K562 (cell line): ENCODE results near the gene SYNJ2. TPM values are rescaled to one million over a fixed set of nuclear protein-coding genes. Genes with fewer than 3 reads are reported as not detected.

Experiments
- ATAC-seq: fragments of 200-7000 bp; cut with Tn5 transposase; 3 replicates; pipeline ENCODE4 v1.9.1; 2020; ENCODE audit warnings: moderate library complexity
- BruUV-seq: library from RNA; stranded (reverse); fragments of 400-500 nt; replicated peaks from 2 replicates; lab custom pipeline; 2021; lab: Mats Ljungman, UMichigan
- CTCF ChIA-PET: fragments of 300-600 bp; formaldehyde crosslinking; extraction: SDS; loops from one replicate; lab custom pipeline; 2021; ENCODE audit warnings: low intra/inter-chr PET ratio; lab: Yijun Ruan, JAX
- POLR2A ChIA-PET: fragments of 300-600, 350-650 bp; sonication (Branson Sonifier 250); formaldehyde crosslinking; extraction: SDS; loops from one replicate; lab custom pipeline; 2021; ENCODE audit warnings: antibody characterized with exemption, inconsistent platforms; lab: Yijun Ruan, JAX
- DNase-seq, 4 experiments: peaks; one replicate each; pipeline versions ENCODE4 v3.0.0 to v3.0.0-alpha.2; 2011 to 2018; ENCODE audit warnings: low spot score in 3 of 4, mixed read lengths in 3 of 4; ENCODE audit errors: extremely low read depth in 1 of 4
- FAIRE-seq: peaks from 2 replicates; lab custom pipeline; 2011; peaks lifted over from hg19 to GRCh38; lab: Jason Lieb, UNC
- H2AFZ ChIP-seq: 2 replicates; pipeline ENCODE4 v1.6.0; 2011; ENCODE audit warnings: low read depth, low read length, control low read depth, inconsistent platforms
- H3K27ac ChIP-seq: fragments of 200-600 bp; 3 replicates; pipeline ENCODE4 v1.8.0; 2011; ENCODE audit warnings: low read depth, mild to moderate bottlenecking, control low read depth, inconsistent platforms, low read length, moderate library complexity, mixed read lengths; ENCODE audit errors: extremely low read depth
- H3K27me3 ChIP-seq, 2 experiments: fragments of 300-600 bp in 1 of 2; 2 replicates in 1 of 2; 3 replicates in 1 of 2; pipeline versions ENCODE4 v1.6.0 to v1.8.0; 2011; ENCODE audit warnings: inconsistent platforms in 2 of 2, low read length in 2 of 2, mild to moderate bottlenecking in 1 of 2, mixed read lengths in 1 of 2, moderate library complexity in 1 of 2; ENCODE audit not compliant: control insufficient read depth in 2 of 2, insufficient read depth in 2 of 2
- H3K36me3 ChIP-seq: fragments of 300-600 bp; 3 replicates; pipeline ENCODE4 v1.8.0; 2011; ENCODE audit warnings: mild to moderate bottlenecking, low read length, inconsistent platforms; ENCODE audit not compliant: control insufficient read depth, insufficient read depth
- H3K4me1 ChIP-seq, 2 experiments: fragments of 200-600 bp in 1 of 2; replicated peaks in 1 of 2; 2 replicates in 1 of 2; 3 replicates in 1 of 2; pipeline versions ENCODE4 v1.5.1 to v1.8.0; 2011; ENCODE audit warnings: inconsistent platforms in 2 of 2, low read length in 2 of 2, mild to moderate bottlenecking in 1 of 2, mixed read lengths in 1 of 2, moderate library complexity in 1 of 2; ENCODE audit not compliant: control insufficient read depth in 2 of 2, insufficient read depth in 2 of 2
- H3K4me2 ChIP-seq: 2 replicates; pipeline ENCODE4 v1.6.1; 2011; ENCODE audit warnings: low read length, control low read depth, inconsistent platforms, mixed read lengths; ENCODE audit not compliant: insufficient read depth
- H3K4me3 ChIP-seq: fragments of 200-600 bp; sonication (generic), shearing (Covaris generic); 2 replicates; pipeline ENCODE4 v1.5.1; 2016; ENCODE audit warnings: control low read depth, inconsistent platforms
- H3K79me2 ChIP-seq: fragments of 200-600 bp; 3 replicates; pipeline ENCODE4 v1.8.0; 2011; ENCODE audit warnings: low read length, inconsistent platforms; ENCODE audit not compliant: control insufficient read depth, insufficient read depth
- H3K9ac ChIP-seq, 2 experiments: 2 replicates each; pipeline versions ENCODE4 v1.6.0 to v1.6.1; 2011; ENCODE audit warnings: low read depth in 2 of 2, low read length in 2 of 2, control low read depth in 1 of 2, inconsistent platforms in 1 of 2, mild to moderate bottlenecking in 1 of 2, mixed read lengths in 1 of 2; ENCODE audit not compliant: insufficient read depth in 1 of 2
- H3K9me1 ChIP-seq: one replicate; pipeline ENCODE4 v1.6.0; 2011; ENCODE audit warnings: inconsistent platforms, mild to moderate bottlenecking, low read length, moderate library complexity; ENCODE audit not compliant: control insufficient read depth, insufficient read depth
- H3K9me3 ChIP-seq: replicated peaks from 2 replicates; pipeline ENCODE4 v1.5.1; 2011; ENCODE audit warnings: low read depth, low read length, inconsistent platforms; ENCODE audit not compliant: control insufficient read depth, insufficient read depth
- H4K20me1 ChIP-seq: replicated peaks from 2 replicates; pipeline ENCODE4 v1.6.1; 2011; ENCODE audit warnings: low read length, inconsistent platforms, mixed read lengths; ENCODE audit not compliant: control insufficient read depth, insufficient read depth
- DACH1 ChIP-seq: fragments of 450-650 bp; IDR thresholded peaks from 2 replicates; pipeline ENCODE4 v1.6.1; 2018; ENCODE audit not compliant: partially characterized antibody
- ELF4 ChIP-seq: fragments of 450-650 bp; formaldehyde crosslinking; IDR thresholded peaks from 2 replicates; pipeline ENCODE4 v1.4.0; 2022; ENCODE audit warnings: missing genetic modification characterization
- MITF ChIP-seq: IDR thresholded peaks from 2 replicates; pipeline ENCODE4 v1.6.1; 2014; ENCODE audit warnings: antibody characterized with exemption
- MYNN ChIP-seq, 2 experiments: sonication (generic); formaldehyde crosslinking in 1 of 2; IDR thresholded peaks; 2 replicates each; pipeline versions ENCODE4 v1.5.0 to v1.6.1; 2016 to 2020; ENCODE audit warnings: antibody characterized with exemption in 1 of 2, missing genetic modification reagents in 1 of 2
- POLR2G ChIP-seq: fragments of 200-400 bp; formaldehyde crosslinking; IDR thresholded peaks from 2 replicates; pipeline ENCODE4 v1.6.1; 2017; ENCODE audit warnings: low read depth, mild to moderate bottlenecking, antibody characterized with exemption, low read length, moderate library complexity
- RBBP5 ChIP-seq: fragments of 200-600 bp; sonication (generic); IDR thresholded peaks from 2 replicates; pipeline ENCODE4 v1.6.1; 2012; ENCODE audit warnings: borderline replicate concordance, mild to moderate bottlenecking, low read length, control low read depth, inconsistent platforms; ENCODE audit not compliant: insufficient read depth, poor library complexity, severe bottlenecking
- UBTF ChIP-seq, 2 experiments: IDR thresholded peaks; 2 replicates each; pipeline ENCODE4 v1.6.1; 2012; ENCODE audit warnings: improper control_type of control experiment in 2 of 2, low read depth in 2 of 2, low read length in 2 of 2, borderline replicate concordance in 1 of 2
- XRCC5 ChIP-seq: fragments of 200-400 bp; formaldehyde crosslinking; IDR thresholded peaks from 2 replicates; pipeline ENCODE4 v1.6.1; 2017; ENCODE audit warnings: low read depth, mild to moderate bottlenecking, low read length
- WGBS: fragments of 100-300 bp; shearing (Covaris generic); methylation state at CpG from one replicate; pipeline ENCODE4 v1.1.6; 2016; ENCODE audit warnings: low coverage, mixed read lengths; ENCODE audit not compliant: insufficient coverage; ENCODE audit errors: missing lambda C conversion rate; 5-methylcytosine and 5-hydroxymethylcytosine counted together
- in situ Hi-C: fragments of 300-500 bp; cut with MboI; formaldehyde crosslinking; loops from 4 replicates; pipeline ENCODE4 v1.15.0; 2018; ENCODE audit warnings: inconsistent platforms, mixed read lengths
- intact Hi-C: fragments of 100-400 bp; cut with micrococcal nuclease; formaldehyde crosslinking; loops from 2 replicates; pipeline ENCODE4 v1.14.2; 2022
- polyA plus RNA-seq, 8 experiments: library from polyadenylated mRNA; depleted of rRNA in 4 of 8; stranded (reverse) in 5 of 8; unstranded in 3 of 8; fragments of >200 nt; fragmentation: Nextera tagmentation in 2 of 8; fragmentation: Illumina TruSeq in 1 of 8; extraction: Ambion mirVana in 2 of 8; extraction: Trizol in 1 of 8; gene quantifications; 2 replicates each; pipeline versions ENCODE4 v1.2.1 to v1.2.3, GENCODE V29; 2011 to 2014; ENCODE audit warnings: inconsistent platforms in 1 of 8, missing spikeins in 1 of 8
- total RNA-seq, 7 experiments: library from RNA; depleted of rRNA in 6 of 7; stranded (reverse); fragments of >200 nt in 6 of 7; fragmentation: Illumina TruSeq in 2 of 7; extraction: Trizol in 2 of 7; gene quantifications; 2 replicates each; pipeline versions ENCODE4 v1.2.1 to v1.2.3, GENCODE V29; 2011 to 2021; ENCODE audit warnings: low replicate concordance in 1 of 7

Gene SYNJ2
- total and polyA plus RNA-seq, 9 of the 15 experiments (the other 6 are each of a cell fraction or from before 2014, with no cell fraction given), result 3.0 to 27.7 (median 17.8) TPM

GRCh38 chr6:158038291-158039177, 56.9 kb downstream of the SYNJ2 start:
- no peak overlapping the region for H2AFZ ChIP-seq
- in situ Hi-C loops, result no loop called here
- peaks cover 43 to 55% of the 10 kb centered on the region in 2 experiments for H3K4me1 ChIP-seq
- POLR2A ChIA-PET, result interaction anchor here (0.5 to 4.3 kb wide), 4 partner anchors 7 to 24 kb away, joined by 3 to 19 read pairs (median 4); no protein-coding TSS in a partner anchor
- no peak overlapping the region for H3K4me3 ChIP-seq
- CTCF ChIA-PET, result no interaction called here
- intact Hi-C loops, result no loop called here
- H3K79me2 ChIP-seq, result peaks cover 8% of the 10 kb centered on the region; the same call in 2 of the 3 replicates
- H4K20me1 ChIP-seq, result no peaks in the 10 kb centered on the region
- H3K27me3 ChIP-seq, result no peaks in the 10 kb centered on the region
- TF ChIP-seq POLR2G (peak; percentile 49), ELF4 (CRISPR knock-in tag) (no peak)
- TF ChIP-seq, all 486 proteins: peak for 1
- no peaks in the 10 kb centered on the region for H3K9me3 ChIP-seq
- no peak overlapping the region for H3K4me2 ChIP-seq
- ATAC-seq (no peak), FAIRE-seq (no peak), DNase-seq (no peak)
- peaks cover 14% of the 10 kb centered on the region; the same call in 2 of the 3 replicates for H3K36me3 ChIP-seq
- 88% methylated on average over 20 of the region's 21 CpGs for WGBS
- no peak overlapping the region for H3K27ac ChIP-seq
- no TSS peak for BruUV-seq
- peak overlapping the region in 1 of 2 experiments; percentile 40; a peak in 2 of 4 replicates for H3K9ac ChIP-seq
- peaks cover 6% of the 10 kb centered on the region for H3K9me1 ChIP-seq

GRCh38 chr6:158039178-158039557, 57.5 kb downstream of the SYNJ2 start:
- peaks cover 8% of the 10 kb centered on the region; the same call in 2 of the 3 replicates for H3K79me2 ChIP-seq
- peak in 1 of 4 experiments; percentile 41 for DNase-seq
- no TSS peak for BruUV-seq
- H4K20me1 ChIP-seq, result no peaks in the 10 kb centered on the region
- no peaks in the 10 kb centered on the region for H3K9me3 ChIP-seq
- no peak overlapping the region for H3K4me3 ChIP-seq
- H3K4me1 ChIP-seq, result peaks cover 45 to 60% of the 10 kb centered on the region in 2 experiments
- ChIA-PET POLR2A (interaction anchor here (0.5 to 4.3 kb wide), 4 partner anchors 8 to 37 kb away, joined by 3 to 19 read pairs (median 4); no protein-coding TSS in a partner anchor), CTCF (no interaction called here)
- intact Hi-C loops (no loop called here), in situ Hi-C loops (no loop called here)
- H3K9me1 ChIP-seq, result peaks cover 6% of the 10 kb centered on the region
- no peak overlapping the region; the same call in 1 of the 2 replicates for H2AFZ ChIP-seq
- H3K27ac ChIP-seq, result peak overlapping the region; percentile 80; the same call in 2 of the 3 replicates
- 51% methylated on average over 9 of the region's 9 CpGs for WGBS
- ATAC-seq, result peak; percentile 28
- peak overlapping the region; percentile 79; the same call in 1 of the 2 replicates for H3K4me2 ChIP-seq
- H3K9ac ChIP-seq, result peak overlapping the region; percentile 6 to 62; a peak in 3 of 4 replicates
- H3K36me3 ChIP-seq, result peaks cover 17% of the 10 kb centered on the region
- no peak for FAIRE-seq
- H3K27me3 ChIP-seq, result no peaks in the 10 kb centered on the region
- no peak for TF ChIP-seq DACH1
- TF ChIP-seq UBTF (IDR thresholded peaks at IDR 0.05; ENCODE audit: borderline replicate concordance in 1 of 2, low read depth in 2 of 2, low read length in 2 of 2), result 0 out of 4 replicates have a peak, but pooled peaks of 1 of the 2 experiments have one; percentile 14
- TF ChIP-seq RBBP5, result peak; percentile 20
- TF ChIP-seq XRCC5, result no peak
- no peak for TF ChIP-seq MITF
- no peak for TF ChIP-seq MYNN (IDR thresholded peaks at IDR 0.05)
- TF ChIP-seq MYNN (CRISPR knock-in tag; IDR thresholded peaks at IDR 0.05), result no peak
